Sigmoid colon (tissue), 7 donors: ENCODE results near the gene MS4A2. TPM values are rescaled to one million over a fixed set of nuclear protein-coding genes. Genes with fewer than 3 reads are reported as not detected.
"Not testable (repeated sequence)": the region's sequence is repeated elsewhere in the genome, so short reads cannot be mapped to it uniquely, and the experiment has no call there.

Experiments used
- DNase-seq: peaks from one replicate; pipeline ENCODE4 v3.0.0-alpha.2; 2019
- H3K27ac ChIP-seq, 4 donors: fragments of 200-600 bp; sonication (generic); one replicate each; pipeline ENCODE4 v1.5.1; 2016 to 2019; ENCODE audit warnings: mild to moderate bottlenecking in 1 of 4
- H3K27me3 ChIP-seq, 3 donors: fragments of 200-600 bp; sonication (generic); one replicate each; pipeline ENCODE4 v1.5.1; 2019; ENCODE audit warnings: mild to moderate bottlenecking in 1 of 3
- H3K36me3 ChIP-seq, 4 donors: fragments of 200-600 bp; sonication (generic); one replicate each; pipeline ENCODE4 v1.5.1; 2016 to 2019
- H3K4me1 ChIP-seq, 4 donors: fragments of 200-600 bp; sonication (generic); one replicate each; pipeline ENCODE4 v1.5.1; 2017 to 2019
- H3K4me3 ChIP-seq, 4 donors: fragments of 200-600 bp; sonication (generic); one replicate each; pipeline ENCODE4 v1.5.1; 2017 to 2019; ENCODE audit warnings: mild to moderate bottlenecking in 2 of 4, moderate library complexity in 1 of 4
- H3K9me3 ChIP-seq, 4 donors: fragments of 200-600 bp in 3 of 4; sonication (generic) in 3 of 4; one replicate each; pipeline versions ENCODE4 v1.5.1 to v1.6.1; 2013 to 2019
- CTCF ChIP-seq, 4 experiments: fragments of 450-650 bp in 3 of 4; fragments of 200-600 bp in 1 of 4; IDR thresholded peaks; one replicate each; pipeline ENCODE4 v1.5.1; 2016 to 2019; ENCODE audit warnings: antibody characterized with exemption in 4 of 4, mild to moderate bottlenecking in 3 of 4, moderate library complexity in 2 of 4
- EP300 ChIP-seq, 4 donors: sonication (generic); formaldehyde crosslinking; IDR thresholded peaks; one replicate each; pipeline ENCODE4 v1.6.1; 2017; ENCODE audit warnings: antibody characterized with exemption in 4 of 4
- POLR2A ChIP-seq, 2 donors: fragments of 450-650 bp; IDR thresholded peaks; one replicate each; pipeline ENCODE4 v1.6.1; 2016; ENCODE audit warnings: antibody characterized with exemption in 2 of 2, mild to moderate bottlenecking in 2 of 2, moderate library complexity in 2 of 2
- POLR2AphosphoS5 ChIP-seq, 4 donors: sonication (generic); formaldehyde crosslinking; IDR thresholded peaks; one replicate each; pipeline ENCODE4 v1.6.1; 2017; ENCODE audit warnings: antibody characterized with exemption in 4 of 4
- WGBS, 2 donors: extraction: QIAGEN DNeasy Blood & Tissue Kit; methylation state at CpG; one replicate each; pipeline ENCODE4 v1.1.7; 2013; 5-methylcytosine and 5-hydroxymethylcytosine counted together
- intact Hi-C: fragments of 100-400 bp; cut with DNase I; formaldehyde crosslinking; loops from one replicate; pipeline ENCODE4 v1.15.1; 2023
- polyA plus RNA-seq, 3 donors: library from polyadenylated mRNA; stranded (reverse); fragments of 200-250 nt; gene quantifications; one replicate each; pipeline ENCODE4 v1.2.3, GENCODE V29; 2013
- total RNA-seq, 4 donors: library from RNA; depleted of rRNA; stranded (reverse); fragments of >200 nt; gene quantifications; one replicate each; pipeline ENCODE4 v1.1.0, GENCODE V29; 2016
- donor health status: healthy with polysubstance abuse.
- donor health status: Bipolar disorder and iron deficiency.
- donor health status: healthy.

Gene MS4A2
- total and polyA plus RNA-seq, 7 donors: 0.26 to 2.5 (median 1.2) TPM; not detected in 2

GRCh38 chr11:60100516-60100915 lies 12.1 kb downstream of the MS4A2 start:
- TF ChIP-seq CTCF (IDR thresholded peaks at IDR 0.05) (no peak), POLR2A (IDR thresholded peaks at IDR 0.05) (no peak), POLR2AphosphoS5 (IDR thresholded peaks at IDR 0.05) (no peak), EP300 (IDR thresholded peaks at IDR 0.05) (no peak)
- intact Hi-C loops: no loop called here
- 82 to 86% methylated on average over 1 of the region's 1 CpG for WGBS, 2 donors
- DNase-seq: no peak
- no peaks in the 10 kb centered on the region for H3K9me3 ChIP-seq
- no peaks in the 10 kb centered on the region for H3K4me1 ChIP-seq
- H3K27ac ChIP-seq: no peak overlapping the region
- no peaks in the 10 kb centered on the region for H3K27me3 ChIP-seq
- no peaks in the 10 kb centered on the region for H3K36me3 ChIP-seq
- no peak overlapping the region for H3K4me3 ChIP-seq

DNA sequence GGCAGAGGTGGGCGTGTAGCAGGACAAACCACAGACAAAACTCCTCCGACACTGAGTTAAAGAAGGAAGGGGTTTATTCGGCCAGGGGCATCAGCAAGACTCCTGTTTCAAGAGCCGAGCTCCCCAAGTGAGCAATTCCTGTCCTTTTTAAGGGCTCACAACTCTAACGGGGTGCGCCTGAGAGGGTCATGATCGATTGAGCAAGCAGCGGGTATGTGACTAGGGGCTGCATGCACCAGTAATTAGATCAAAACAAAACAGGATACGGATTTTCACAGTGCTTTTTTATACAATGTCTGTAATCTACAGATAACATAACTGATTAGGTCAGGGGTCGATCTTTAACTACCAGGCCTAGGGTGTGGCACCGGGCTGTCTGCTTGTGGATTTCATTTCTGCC lies 12.9 kb downstream of the MS4A2 start:
- H3K27me3 ChIP-seq, H3K27ac ChIP-seq, H3K36me3 ChIP-seq, H3K4me3 ChIP-seq, H3K4me1 ChIP-seq, H3K9me3 ChIP-seq, intact Hi-C loops, DNase-seq: not testable (repeated sequence)
- 68 to 75% methylated on average over 11 of the region's 11 CpGs for WGBS, 2 donors

DNA sequence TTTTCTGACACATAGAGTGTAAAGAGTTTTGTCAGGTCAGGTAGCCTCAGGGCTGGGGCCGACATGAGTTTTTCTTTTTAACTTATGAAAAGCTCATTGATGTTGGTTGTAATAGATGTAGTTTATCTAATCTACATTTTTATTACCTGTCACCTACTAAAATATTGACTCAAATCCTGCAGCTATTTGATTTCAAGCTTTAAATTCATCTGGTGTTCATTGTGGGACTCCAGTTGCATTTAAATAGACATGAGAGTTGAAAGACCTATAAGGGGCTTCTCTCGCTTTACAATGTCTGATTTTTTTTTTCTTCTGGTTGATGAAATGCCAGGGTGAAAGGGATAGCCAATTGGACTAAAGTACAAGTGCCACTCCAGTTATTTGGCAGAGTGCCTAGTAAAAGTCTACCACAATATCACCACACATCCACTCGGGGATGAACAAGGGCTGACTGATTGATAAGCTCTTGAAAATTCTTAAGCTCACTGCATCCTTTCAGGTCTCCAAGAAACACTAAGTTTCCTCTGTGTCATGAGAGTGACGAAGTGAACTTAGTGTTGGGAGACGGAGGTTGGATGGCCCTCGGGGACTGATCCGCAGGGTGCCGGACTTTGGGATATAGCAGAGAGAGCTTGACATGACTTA lies 16.1 kb downstream of the MS4A2 start:
- H3K4me1 ChIP-seq, H3K4me3 ChIP-seq, H3K36me3 ChIP-seq, H3K27me3 ChIP-seq, H3K27ac ChIP-seq, H3K9me3 ChIP-seq, intact Hi-C loops, DNase-seq: not testable (repeated sequence)
- WGBS, 2 donors: 67 to 85% methylated on average over 8 of the region's 8 CpGs

- WGBS, 2 donors: 51 to 79% methylated on average over 5 of the region's 5 CpGs
- intact Hi-C loops: not testable (repeated sequence)
Observed at GRCh38 chr11:60108631-60109030, 20.2 kb downstream of the MS4A2 start.

DNA sequence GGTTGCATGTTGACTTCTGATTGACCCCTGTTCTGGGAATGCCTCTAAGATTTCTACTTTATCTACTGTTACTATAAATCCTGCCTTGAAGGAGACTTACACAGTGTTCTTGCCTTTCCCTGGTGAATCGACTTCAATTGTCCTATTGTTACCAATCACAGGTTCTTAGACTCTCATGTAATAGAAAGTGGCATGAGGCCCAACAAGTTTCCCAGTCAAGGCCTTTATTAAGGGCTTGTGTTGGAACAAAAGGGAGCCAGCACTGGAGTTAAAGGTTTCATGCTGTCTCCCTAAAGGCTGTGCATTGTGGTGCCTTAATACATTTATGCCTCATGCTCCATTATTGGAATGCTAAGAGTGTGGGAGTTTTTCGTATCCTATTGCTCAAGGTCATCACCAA lies 23.3 kb downstream of the MS4A2 start:
- DNase-seq: no peak
- TF ChIP-seq EP300 (IDR thresholded peaks at IDR 0.05) (no peak), POLR2A (IDR thresholded peaks at IDR 0.05) (no peak), CTCF (IDR thresholded peaks at IDR 0.05) (no peak), POLR2AphosphoS5 (IDR thresholded peaks at IDR 0.05) (no peak)
- Histone ChIP-seq H3K4me1 (no peaks in the 10 kb centered on the region), H3K36me3 (no peaks in the 10 kb centered on the region), H3K27me3 (no peaks in the 10 kb centered on the region), H3K9me3 (no peaks in the 10 kb centered on the region), H3K4me3 (no peak overlapping the region), H3K27ac (no peak overlapping the region)
- intact Hi-C loops: no loop called here
- 85 to 87% methylated on average over 2 of the region's 2 CpGs for WGBS, 2 donors

More at GRCh38 chr11:60108631-60109030, 20.2 kb downstream of the MS4A2 start:
- H3K9me3 ChIP-seq, DNase-seq, H3K27ac ChIP-seq, H3K4me3 ChIP-seq, H3K27me3 ChIP-seq, H3K4me1 ChIP-seq, H3K36me3 ChIP-seq: not testable (repeated sequence)

GRCh38 chr11:60116996-60117790 lies 28.7 kb downstream of the MS4A2 start:
- Histone ChIP-seq H3K4me1 (no peaks in the 10 kb centered on the region), H3K4me3 (no peak overlapping the region), H3K9me3 (no peaks in the 10 kb centered on the region), H3K27ac (no peak overlapping the region), H3K36me3 (no peaks in the 10 kb centered on the region), H3K27me3 (no peaks in the 10 kb centered on the region)
- no peak for TF ChIP-seq CTCF (IDR thresholded peaks at IDR 0.05)
- intact Hi-C loops: no loop called here
- no peak for DNase-seq
